Measurements from ENCODE around the gene CARHSP1. TPM values are rescaled to one million over a fixed set of nuclear protein-coding genes. Genes with fewer than 3 reads are reported as not detected.

CARHSP1 gene
- total RNA-seq (2021; fragmentation: NEBNext Ultra II Directional; extraction: Animal tissue kit (Norgen Biotek cat#: 25700)): 300 and 326 TPM in 2 replicates
- polyA plus RNA-seq (2011; rRNA removed): 292 and 364 TPM in 2 replicates
- 283 TPM for polyA plus RNA-seq (2011; cell fraction: cytosol; rRNA removed)
- 318 TPM for polyA plus RNA-seq (2011; cell fraction: nucleus; rRNA removed)
- polyA plus RNA-seq (2012, experiment 1 of 2): 259 to 418 TPM (median 380 TPM) in 4 replicates
- polyA plus RNA-seq (2012, experiment 2 of 2): 407 TPM
- 117 TPM for polyA plus RNA-seq (2013, experiment 1 of 2)
- polyA plus RNA-seq (2013, experiment 2 of 2): 115 TPM
- polyA minus RNA-seq (2011; rRNA and poly(A)+ RNA removed): 252 and 270 TPM in 2 replicates
- polyA minus RNA-seq (2011; cell fraction: cytosol; rRNA and poly(A)+ RNA removed): 191 TPM
- polyA minus RNA-seq (2011; cell fraction: nucleus; rRNA and poly(A)+ RNA removed): 137 TPM
- long read RNA-seq, experiment 1, transcript CARHSP1-201 (4 exons, 746 nt): major isoform, 161 of 273 reads
- long read RNA-seq, experiment 1, partial matches to known transcripts: 44 of 273 reads
- long read RNA-seq, experiment 1, other reads (novel, unspliced or antisense): 64 of 273 reads
- long read RNA-seq, experiment 2, transcript CARHSP1-201 (4 exons, 746 nt): major isoform, 79 of 157 reads
- long read RNA-seq, experiment 2, partial matches to known transcripts: 2 of 157 reads
- long read RNA-seq, experiment 2, other reads (novel, unspliced or antisense): 70 of 157 reads

- Histone ChIP-seq H3K4me3 (ENCODE audit: extremely low read depth in 1 of 4, insufficient read depth in 2 of 4, low read depth in 3 of 4, low read length in 4 of 4) (peak within 1 kb of the TSS; percentile 74 to 92 (median 78)), H2BK12ac (ENCODE audit: low read depth, low read length) (peak within 1 kb of the TSS; percentile 84; the same call in 1 of the 2 replicates), H4K20me1 (replicated peaks in 1 of 2; ENCODE audit: control insufficient read depth in 1 of 2, insufficient read depth in 2 of 2, low read length in 2 of 2) (peaks cover 11 to 26% of the 10 kb centered on the region in 2 experiments), H3K18ac (ENCODE audit: extremely low read depth, low read length) (peak within 1 kb of the TSS; percentile 93), H3K9ac (replicated peaks in 1 of 4; ENCODE audit: extremely low read depth in 1 of 4, low read depth in 3 of 4, low read length in 3 of 4) (peak within 1 kb of the TSS; percentile 80 to 97 (median 83)), H3K4me2 (ENCODE audit: insufficient read depth in 1 of 2, low read depth in 2 of 2, low read length in 2 of 2) (peak within 1 kb of the TSS; percentile 91 to 99), H4K91ac (replicated peaks; ENCODE audit: insufficient read length, low read length) (peak within 1 kb of the TSS; percentile 84), H3K56ac (replicated peaks; ENCODE audit: insufficient read length, low read depth, low read length) (peak within 1 kb of the TSS; percentile 74), H3K23me2 (ENCODE audit: low read depth, low read length) (peaks cover 23% of the 10 kb centered on the region), H2BK15ac (ENCODE audit: low read length) (peak within 1 kb of the TSS; percentile 88; the same call in 1 of the 2 replicates), H3K14ac (ENCODE audit: insufficient read length) (no peak within 1 kb of the TSS), H3K23ac (ENCODE audit: insufficient read length) (no peak within 1 kb of the TSS), H3K9me3 (ENCODE audit: insufficient read depth in 2 of 2, low read depth in 1 of 2, low read length in 1 of 2) (no peaks in the 10 kb centered on the region), H3K4ac (replicated peaks; ENCODE audit: insufficient read length, low read depth, low read length) (peak within 1 kb of the TSS; percentile 79), H3K36me3 (ENCODE audit: control insufficient read depth in 2 of 4, insufficient read depth in 4 of 4, low read length in 3 of 4) (peaks cover 0 to 14% (median 4%) of the 10 kb centered on the region in 4 experiments; a peak in 4 of 8 replicates), H2BK20ac (ENCODE audit: low read length) (no peak within 1 kb of the TSS), H3K27ac (ENCODE audit: low read depth, low read length) (peak within 1 kb of the TSS; percentile 84), H3K4me1 (replicated peaks in 1 of 4; ENCODE audit: control insufficient read depth in 3 of 4, insufficient read depth in 4 of 4, low read length in 3 of 4) (peaks cover 19 to 27% (median 27%) of the 10 kb centered on the region in 4 experiments), H4K5ac (ENCODE audit: insufficient read length, low read depth, low read length) (peak within 1 kb of the TSS; percentile 84), H2BK5ac (ENCODE audit: low read depth, low read length) (peak within 1 kb of the TSS; percentile 83; the same call in 1 of the 2 replicates), H3K79me2 (ENCODE audit: control insufficient read depth in 1 of 2, insufficient read depth in 2 of 2, low read length in 2 of 2) (peaks cover 21 to 42% of the 10 kb centered on the region in 2 experiments), H4K8ac (ENCODE audit: extremely low read depth, insufficient read depth, low read length) (peak within 1 kb of the TSS; percentile 87; the same call in 1 of the 2 replicates), H2AK5ac (ENCODE audit: low read depth, low read length) (no peak within 1 kb of the TSS), H3K79me1 (ENCODE audit: low read depth, low read length) (peaks cover 14% of the 10 kb centered on the region), H2BK120ac (replicated peaks; ENCODE audit: low read depth, low read length) (peak within 1 kb of the TSS; percentile 66), H2AFZ (ENCODE audit: low read length) (peak within 1 kb of the TSS; percentile 82), H3K27me3 (replicated peaks in 1 of 4; ENCODE audit: control insufficient read depth in 3 of 4, extremely low read depth in 1 of 4, insufficient read depth in 3 of 4, low read length in 3 of 4) (no peaks in the 10 kb centered on the region)
- WGBS, 2 experiments (ENCODE audit: extremely low coverage in 1 of 2, insufficient coverage in 1 of 2, insufficient read length in 1 of 2, insufficient replicate concordance in 2 of 2, low coverage in 1 of 2, low lambda C conversion rate in 2 of 2, missing lambda C conversion rate in 1 of 2): 1% methylated on average over 26 of the region's 83 CpGs; no CpG with 5 or more reads in 1 of the 2 experiments
- peak; percentile 49 to 88 for DNase-seq (ENCODE audit: low read depth in 1 of 2, low spot score in 2 of 2)
- POLR2A ChIA-PET (ENCODE audit: partially characterized antibody): interaction anchor here (1.0 to 29.1 kb wide), 10 partner anchors 5 to 223 kb away, joined by 3 to 456 read pairs (median 5); partner anchors contain the start of genes CARHSP1, HAPSTR1 and LITAFD
- FAIRE-seq: no peak
- CTCF ChIA-PET (ENCODE audit: partially characterized antibody): interaction anchor here (1.1 to 10.5 kb wide), 6 partner anchors 8 to 140 kb away, joined by 3 to 90 read pairs (median 5); partner anchors contain the start of gene LITAFD
- TF ChIP-seq POLR2AphosphoS5 (IDR thresholded peaks at IDR 0.05; ENCODE audit: low read depth, low read length) (peak; percentile 84), KDM4A (IDR thresholded peaks at IDR 0.05; ENCODE audit: low read depth, low read length, severe bottlenecking) (peak; percentile 33), ZNF274 (IDR thresholded peaks at IDR 0.05; ENCODE audit: borderline replicate concordance, extremely low read depth, low read length) (no peak), RNF2 (IDR thresholded peaks at IDR 0.05; ENCODE audit: borderline replicate concordance, low read depth, low read length, missing control alignments, poor library complexity, severe bottlenecking) (no peak), SIN3A (conservative IDR thresholded peaks at IDR 0.05 in 1 of 2, IDR thresholded peaks at IDR 0.05 in 1 of 2; ENCODE audit: low read depth in 1 of 2, low read length in 2 of 2) (no peak; a peak in 1 of 4 replicates), POLR2A (IDR thresholded peaks at IDR 0.05; ENCODE audit: control extremely low read depth in 1 of 2, low read depth in 2 of 2, low read length in 2 of 2) (peak; percentile 83 to 90), RXRA (IDR thresholded peaks at IDR 0.05; ENCODE audit: insufficient read depth, low read depth, low read length) (no peak)
Observed at GRCh38 chr16:8868416-8869211, at the start of gene CARHSP1. Gene CARHSP1, minus strand, starts transcription at chr16:8869006. Its CDS starts 9,678 bp downstream, at chr16:8859328.
